Nephron (organoid): Measurements from ENCODE around the gene STKLD1.

Source experiments
- H3K27ac Mint-ChIP-seq, 3 experiments: 2 replicates each; pipeline ENCODE4 v1.8.0; 2020; ENCODE audit warnings: mixed read lengths in 3 of 3, mild to moderate bottlenecking in 2 of 3, moderate library complexity in 1 of 3
- H3K27me3 Mint-ChIP-seq: 2 replicates; pipeline ENCODE4 v1.8.0; 2021; ENCODE audit warnings: low read depth, mild to moderate bottlenecking, moderate library complexity, mixed read lengths
- H3K36me3 Mint-ChIP-seq: 2 replicates; pipeline ENCODE4 v1.8.0; 2020; ENCODE audit warnings: low read depth, mixed read lengths
- H3K4me1 Mint-ChIP-seq: 2 replicates; pipeline ENCODE4 v1.8.0; 2020; ENCODE audit warnings: mixed read lengths
- H3K4me3 Mint-ChIP-seq, 3 experiments: 2 replicates each; pipeline ENCODE4 v1.8.0; 2020; ENCODE audit warnings: mild to moderate bottlenecking in 3 of 3, mixed read lengths in 3 of 3, moderate library complexity in 2 of 3
- H3K9me3 Mint-ChIP-seq: 2 replicates; pipeline ENCODE4 v1.8.0; 2020; ENCODE audit warnings: mixed read lengths
- CTCF ChIP-seq, 3 experiments: fragments of 200-600 bp; sonication (generic); IDR thresholded peaks; one replicate each; pipeline ENCODE4 v1.5.0; 2021; ENCODE audit warnings: antibody characterized with exemption in 3 of 3; ENCODE audit not compliant: unreplicated experiment in 3 of 3

Gene STKLD1

GRCh38 chr9:133417541-133418461 is 41.6 kb downstream of the STKLD1 start, which contains the start of gene REXO4:
REXO4 (minus strand) TSS chr9:133418010; CDS start chr9:133417844, 166 bp downstream.
- peaks cover 12% of the 10 kb centered on the region for H3K4me1 Mint-ChIP-seq
- TF ChIP-seq CTCF (IDR thresholded peaks at IDR 0.05; ENCODE audit: unreplicated experiment in 3 of 3): no peak
- peak within 1 kb of the TSS; percentile 79 to 95 (median 93) for H3K27ac Mint-ChIP-seq
- no peaks in the 10 kb centered on the region for H3K27me3 Mint-ChIP-seq
- H3K9me3 Mint-ChIP-seq: no peaks in the 10 kb centered on the region
- peaks cover 23% of the 10 kb centered on the region for H3K36me3 Mint-ChIP-seq
- peak within 1 kb of the TSS; percentile 94 to 95 (median 94) for H3K4me3 Mint-ChIP-seq

GRCh38 chr9:133419005-133419404 is 42.8 kb downstream of the STKLD1 start:
- peak overlapping the region; percentile 69 to 95 (median 93) for H3K27ac Mint-ChIP-seq
- TF ChIP-seq CTCF (IDR thresholded peaks at IDR 0.05; ENCODE audit: unreplicated experiment in 3 of 3): no peak
- H3K4me1 Mint-ChIP-seq: peaks cover 12% of the 10 kb centered on the region
- H3K4me3 Mint-ChIP-seq: peak overlapping the region; percentile 94 to 95 (median 94)
- no peaks in the 10 kb centered on the region for H3K9me3 Mint-ChIP-seq
- peaks cover 14% of the 10 kb centered on the region for H3K36me3 Mint-ChIP-seq
- no peaks in the 10 kb centered on the region for H3K27me3 Mint-ChIP-seq

GRCh38 chr9:133420392-133420827 is 44.2 kb downstream of the STKLD1 start:
- no peak for TF ChIP-seq CTCF (IDR thresholded peaks at IDR 0.05; ENCODE audit: unreplicated experiment in 3 of 3)
- Mint-ChIP-seq H3K4me3 (peak overlapping the region; percentile 4 to 53 (median 25)), H3K9me3 (no peaks in the 10 kb centered on the region), H3K27me3 (no peaks in the 10 kb centered on the region), H3K36me3 (no peaks in the 10 kb centered on the region), H3K4me1 (peaks cover 12% of the 10 kb centered on the region), H3K27ac (peak overlapping the region; percentile 20 to 58 (median 38))

DNA sequence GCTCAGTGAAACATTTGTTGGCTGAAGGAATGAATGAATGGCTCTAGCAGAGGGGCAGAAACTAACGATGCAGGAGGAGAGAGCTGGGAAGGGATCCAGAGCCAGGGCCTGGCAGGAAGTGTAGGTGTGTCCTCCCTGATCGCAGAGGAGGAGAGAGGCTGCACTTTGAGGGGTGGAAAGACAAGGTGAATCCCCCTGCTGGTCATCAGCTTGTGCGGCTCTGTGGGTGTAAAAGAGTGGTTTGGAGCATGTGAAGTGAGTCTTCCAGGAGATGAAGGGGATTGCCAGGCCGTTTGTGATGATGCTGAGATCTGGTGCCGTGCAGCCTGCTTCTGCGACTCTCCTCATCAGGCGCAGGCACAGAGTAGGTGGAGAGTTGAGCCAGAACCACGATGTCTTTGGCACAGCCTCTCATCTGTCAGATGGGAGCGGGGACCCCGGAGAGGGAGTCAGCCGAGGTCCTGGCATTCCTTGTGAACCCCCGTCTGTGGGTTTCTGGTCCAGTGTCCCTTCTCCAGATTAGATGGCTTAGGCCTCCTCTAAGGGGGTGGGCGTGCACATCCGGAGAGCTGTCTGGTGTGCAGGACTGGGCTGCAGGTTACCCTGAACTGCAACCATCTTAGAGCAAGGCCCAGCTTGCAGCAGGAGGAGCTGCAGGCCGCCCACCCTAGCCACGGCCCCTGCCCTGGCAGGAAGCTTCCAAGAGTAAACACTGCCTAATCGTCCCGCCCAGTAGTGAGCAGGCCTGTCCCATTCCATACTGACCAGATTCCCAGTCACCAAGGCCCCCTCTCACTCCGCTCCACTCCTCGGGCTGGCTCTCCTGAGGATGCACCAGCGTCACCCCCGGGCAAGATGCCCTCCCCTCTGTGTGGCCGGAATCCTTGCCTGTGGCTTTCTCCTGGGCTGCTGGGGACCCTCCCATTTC is 45.7 kb downstream of the STKLD1 start, which contains the start of gene ADAMTS13:
Gene ADAMTS13 (plus strand): TSS at position 753 of the 928 bp plus-strand sequence. CDS start 77 bp downstream, at position 830.
- Mint-ChIP-seq H3K4me3 (peak within 1 kb of the TSS; percentile 12 to 57 (median 54)), H3K4me1 (peaks cover 12% of the 10 kb centered on the region), H3K9me3 (no peaks in the 10 kb centered on the region), H3K27me3 (no peaks in the 10 kb centered on the region), H3K27ac (peak within 1 kb of the TSS in 2 of 3 experiments; percentile 46 to 58), H3K36me3 (no peaks in the 10 kb centered on the region)
- no peak for TF ChIP-seq CTCF (IDR thresholded peaks at IDR 0.05; ENCODE audit: unreplicated experiment in 3 of 3)

DNA sequence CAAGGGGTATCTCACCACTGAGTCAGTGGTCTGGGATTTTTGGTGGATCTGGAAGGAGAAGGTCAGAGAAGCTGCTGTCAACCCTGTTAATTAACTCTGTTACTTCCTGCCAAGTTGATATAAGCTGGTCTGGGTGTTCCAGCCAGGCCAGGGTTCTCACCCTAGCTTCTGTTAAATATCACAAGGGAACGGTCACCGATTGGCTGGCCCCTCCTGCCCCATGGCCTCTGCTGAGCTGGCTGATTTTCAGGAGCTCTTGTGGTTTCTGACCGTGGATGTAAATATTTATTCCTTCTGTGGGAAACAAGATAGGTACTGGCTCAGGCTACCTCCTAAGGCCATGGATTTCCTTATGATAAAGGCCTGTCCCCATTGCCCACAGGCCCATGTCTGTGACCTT is 47.0 kb downstream of the STKLD1 start:
- TF ChIP-seq CTCF (IDR thresholded peaks at IDR 0.05; ENCODE audit: unreplicated experiment in 3 of 3): no peak
- Mint-ChIP-seq H3K9me3 (no peaks in the 10 kb centered on the region), H3K36me3 (peaks cover 4% of the 10 kb centered on the region), H3K27me3 (peaks cover 13% of the 10 kb centered on the region), H3K4me3 (no peak overlapping the region), H3K4me1 (peaks cover 9% of the 10 kb centered on the region), H3K27ac (no peak overlapping the region)
